ENCODE measurements around the gene ART4. TPM values are rescaled to one million over a fixed set of nuclear protein-coding genes. Genes with fewer than 3 reads are reported as not detected.

The ART4 gene
- total RNA-seq, 1 donor from 2014 or later = 0.98 TPM

- no peak overlapping the region for H3K27ac ChIP-seq
These were observed 31.8 kb downstream of the ART4 start for GRCh38 chr12:14811486-14811885.

GRCh38 chr12:14810953-14811483, 32.3 kb downstream of the ART4 start:
- no peak for DNase-seq (ENCODE audit: extremely low spot score in 2 of 2)
- no peaks in the 10 kb centered on the region for H3K9me3 ChIP-seq
- no peaks in the 10 kb centered on the region for H3K36me3 ChIP-seq
- no peaks in the 10 kb centered on the region for H3K27me3 ChIP-seq
- H3K4me3 ChIP-seq = no peak overlapping the region
- TF ChIP-seq POLR2AphosphoS5 (IDR thresholded peaks at IDR 0.05; ENCODE audit: insufficient read depth in 1 of 2, low read depth in 1 of 2) = no peak
- no peak for TF ChIP-seq POLR2A (IDR thresholded peaks at IDR 0.05)
- no peak for TF ChIP-seq CTCF (IDR thresholded peaks at IDR 0.05)
- H3K4me1 ChIP-seq = no peaks in the 10 kb centered on the region
- intact Hi-C loops (cut with DNase I) = no loop called here
- no peak overlapping the region for H3K27ac ChIP-seq

More at GRCh38 chr12:14811486-14811885, 31.8 kb downstream of the ART4 start:
- Histone ChIP-seq H3K9me3 (no peaks in the 10 kb centered on the region), H3K36me3 (no peaks in the 10 kb centered on the region), H3K4me1 (no peaks in the 10 kb centered on the region), H3K4me3 (no peak overlapping the region), H3K27me3 (no peaks in the 10 kb centered on the region)
- no peak for DNase-seq (ENCODE audit: extremely low spot score in 2 of 2)
- intact Hi-C loops (cut with DNase I) = no loop called here
- TF ChIP-seq POLR2AphosphoS5 (IDR thresholded peaks at IDR 0.05; ENCODE audit: insufficient read depth in 1 of 2, low read depth in 1 of 2) = no peak

- Histone ChIP-seq H3K27ac (no peak overlapping the region), H3K27me3 (no peaks in the 10 kb centered on the region), H3K4me3 (no peak overlapping the region), H3K4me1 (no peaks in the 10 kb centered on the region), H3K9me3 (no peaks in the 10 kb centered on the region), H3K36me3 (no peaks in the 10 kb centered on the region)
- intact Hi-C loops (cut with DNase I) = no loop called here
- no peak for DNase-seq (ENCODE audit: extremely low spot score in 2 of 2)
- TF ChIP-seq POLR2A (IDR thresholded peaks at IDR 0.05) = no peak
- no peak for TF ChIP-seq POLR2AphosphoS5 (IDR thresholded peaks at IDR 0.05; ENCODE audit: insufficient read depth in 1 of 2, low read depth in 1 of 2)
- no peak for TF ChIP-seq CTCF (IDR thresholded peaks at IDR 0.05)
These were observed 33.0 kb downstream of the ART4 start for GRCh38 chr12:14810167-14810952.

- peak overlapping the region; percentile 68 for H3K27ac ChIP-seq
- H3K4me3 ChIP-seq = peak overlapping the region; percentile 85 to 97
- H3K9me3 ChIP-seq = no peaks in the 10 kb centered on the region
- DNase-seq (ENCODE audit: extremely low spot score in 2 of 2) = no peak
- H3K4me1 ChIP-seq = peaks cover 13% of the 10 kb centered on the region
- intact Hi-C loops (cut with DNase I) = no loop called here
- TF ChIP-seq POLR2AphosphoS5 (IDR thresholded peaks at IDR 0.05; ENCODE audit: insufficient read depth in 1 of 2, low read depth in 1 of 2) (peak in 1 of 2 donors; percentile 4), POLR2A (IDR thresholded peaks at IDR 0.05) (no peak), CTCF (IDR thresholded peaks at IDR 0.05) (no peak)
- H3K36me3 ChIP-seq = peaks cover 0 to 9% of the 10 kb centered on the region in 2 donors
- no peaks in the 10 kb centered on the region for H3K27me3 ChIP-seq
These were observed 39.5 kb downstream of the ART4 start for GRCh38 chr12:14803830-14804160.

GRCh38 chr12:14803011-14803829, 40.1 kb downstream of the ART4 start, which contains the start of the genes C12orf60 and WBP11:
Gene C12orf60 (plus strand): TSS chr12:14803670. CDS start chr12:14822936, 19,266 bp downstream.
Gene WBP11 (minus strand): TSS chr12:14803478. CDS start chr12:14801383, 2,095 bp downstream.
- peaks cover 13% of the 10 kb centered on the region for H3K4me1 ChIP-seq
- H3K9me3 ChIP-seq = no peaks in the 10 kb centered on the region
- H3K27ac ChIP-seq = peak within 1 kb of the TSS; percentile 91
- H3K27me3 ChIP-seq = no peaks in the 10 kb centered on the region
- TF ChIP-seq POLR2AphosphoS5 (IDR thresholded peaks at IDR 0.05; ENCODE audit: insufficient read depth in 1 of 2, low read depth in 1 of 2) = peak; percentile 80 to 99
- peak; percentile 60 to 73 for TF ChIP-seq POLR2A (IDR thresholded peaks at IDR 0.05)
- no peak for TF ChIP-seq CTCF (IDR thresholded peaks at IDR 0.05)
- H3K36me3 ChIP-seq = peaks cover 0 to 14% of the 10 kb centered on the region in 2 donors
- DNase-seq (ENCODE audit: extremely low spot score in 2 of 2) = peak in 1 of 2 donors; percentile 97
- peak within 1 kb of the TSS; percentile 85 to 97 for H3K4me3 ChIP-seq
- intact Hi-C loops (cut with DNase I) = no loop called here
